Neural progenitor cell (in vitro differentiated cells): ENCODE data around the gene AMBN. TPM values are rescaled to one million over a fixed set of nuclear protein-coding genes. Genes with fewer than 3 reads are reported as not detected.

ENCODE experiments used
- DNase-seq: peaks from one replicate; pipeline ENCODE4 v3.0.0-alpha.2; 2016; ENCODE audit warnings: low spot score
- H2AFZ ChIP-seq: fragments of 200-600 bp; sonication (generic); replicated peaks from 2 replicates; pipeline ENCODE4 v1.6.1; 2016; ENCODE audit warnings: antibody characterized with exemption
- H3F3A ChIP-seq: fragments of 200-600 bp; sonication (generic); 2 replicates; pipeline ENCODE4 v1.6.1; 2016; ENCODE audit warnings: antibody characterized with exemption, low read depth
- H3K27ac ChIP-seq: fragments of 200-600 bp; sonication (generic); 2 replicates; pipeline ENCODE4 v1.5.1; 2016; ENCODE audit warnings: mild to moderate bottlenecking
- H3K27me3 ChIP-seq: fragments of 200-600 bp; sonication (generic); 2 replicates; pipeline ENCODE4 v1.6.1; 2016; ENCODE audit warnings: mild to moderate bottlenecking, moderate library complexity
- H3K36me3 ChIP-seq: fragments of 200-600 bp; sonication (generic); 2 replicates; pipeline ENCODE4 v1.5.1; 2016
- H3K4me1 ChIP-seq: fragments of 200-600 bp; sonication (generic); 2 replicates; pipeline ENCODE4 v1.6.1; 2016; ENCODE audit warnings: mixed run types
- H3K4me2 ChIP-seq: fragments of 200-600 bp; sonication (generic); 2 replicates; pipeline ENCODE4 v1.6.1; 2016
- H3K4me3 ChIP-seq: fragments of 200-600 bp; sonication (generic); 2 replicates; pipeline ENCODE4 v1.5.1; 2016
- H3K79me2 ChIP-seq: fragments of 200-600 bp; sonication (generic); 2 replicates; pipeline ENCODE4 v1.6.1; 2016; ENCODE audit warnings: low read depth
- H3K9ac ChIP-seq: fragments of 200-600 bp; sonication (generic); 2 replicates; pipeline ENCODE4 v1.6.1; 2016
- H3K9me3 ChIP-seq: fragments of 200-600 bp; sonication (generic); 2 replicates; pipeline ENCODE4 v1.5.1; 2016; ENCODE audit warnings: low read depth
- H4K20me1 ChIP-seq: fragments of 200-600 bp; sonication (generic); 2 replicates; pipeline ENCODE4 v1.6.1; 2016; ENCODE audit warnings: low read depth
- H3K27ac Mint-ChIP-seq: 3 replicates; pipeline ENCODE4 v1.8.0; 2021; ENCODE audit warnings: mixed read lengths
- H3K27me3 Mint-ChIP-seq: 2 replicates; pipeline ENCODE4 v1.8.0; 2022; ENCODE audit warnings: low read depth, mild to moderate bottlenecking, inconsistent platforms, moderate library complexity, mixed read lengths; ENCODE audit not compliant: insufficient read depth
- H3K36me3 Mint-ChIP-seq: 3 replicates; pipeline ENCODE4 v1.8.0; 2021; ENCODE audit warnings: mixed read lengths
- H3K4me1 Mint-ChIP-seq: 3 replicates; pipeline ENCODE4 v1.8.0; 2021; ENCODE audit warnings: mixed read lengths
- H3K4me3 Mint-ChIP-seq: 3 replicates; pipeline ENCODE4 v1.8.0; 2021; ENCODE audit warnings: mild to moderate bottlenecking, moderate library complexity, mixed read lengths
- H3K9me3 Mint-ChIP-seq: 3 replicates; pipeline ENCODE4 v1.8.0; 2020; ENCODE audit warnings: mixed read lengths
- EZH2 ChIP-seq: fragments of 200-600 bp; sonication (generic); IDR thresholded peaks from 2 replicates; pipeline ENCODE4 v1.6.1; 2017; ENCODE audit warnings: antibody characterized with exemption, mild to moderate bottlenecking, moderate library complexity
- EZH2phosphoT487 ChIP-seq: fragments of 200-600 bp; sonication (generic); IDR thresholded peaks from 2 replicates; pipeline ENCODE4 v1.6.1; 2017; ENCODE audit warnings: antibody characterized with exemption
- total RNA-seq: library from RNA; depleted of rRNA; stranded (reverse); fragments of >200 nt; gene quantifications from 2 replicates; pipeline ENCODE4 v1.2.3, GENCODE V29; 2015; ENCODE audit warnings: low replicate concordance
- TF ChIP-seq, protein P1 (sequence below): fragments of 200-600 bp; sonication (generic); IDR thresholded peaks from 2 replicates; pipeline ENCODE4 v1.5.1; 2017; ENCODE audit warnings: antibody characterized with exemption, mild to moderate bottlenecking

Gene AMBN
- total RNA-seq, 1 donor from 2014 or later = not detected

DNA sequence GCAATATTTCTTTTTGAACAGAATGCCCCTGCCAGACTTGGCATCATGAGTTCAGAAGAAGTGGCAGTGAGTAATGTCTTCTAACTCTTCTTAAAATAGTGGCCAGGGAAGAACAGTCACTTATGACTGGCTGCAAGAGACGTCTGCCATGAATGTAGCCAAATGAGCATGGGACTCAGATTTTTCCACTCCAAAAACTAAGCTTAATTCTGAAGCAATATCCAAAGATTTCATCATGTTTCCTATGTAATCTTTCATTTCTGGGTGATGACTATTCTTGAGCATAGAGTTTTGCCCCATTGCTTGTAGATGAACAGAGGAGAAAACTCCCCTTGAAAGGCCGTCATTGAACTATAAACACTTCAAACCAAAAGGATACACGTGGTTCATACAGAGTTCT, 11.8 kb downstream of the AMBN start:
- peaks cover 4% of the 10 kb centered on the region for H3K4me1 Mint-ChIP-seq

DNA sequence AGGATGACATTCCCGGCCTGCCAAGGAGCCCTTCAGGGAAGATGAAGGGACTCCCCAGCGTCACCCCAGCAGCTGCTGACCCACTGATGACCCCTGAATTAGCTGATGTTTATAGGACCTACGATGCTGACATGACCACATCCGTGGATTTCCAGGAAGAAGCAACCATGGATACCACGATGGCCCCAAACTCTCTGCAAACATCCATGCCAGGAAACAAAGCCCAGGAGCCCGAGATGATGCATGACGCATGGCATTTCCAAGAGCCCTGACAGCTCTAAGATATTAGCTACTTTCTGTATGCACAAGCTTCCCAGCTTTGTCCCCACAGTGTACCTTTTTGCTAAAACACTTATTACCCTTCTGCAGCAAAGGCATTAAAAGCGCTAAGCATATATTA, 14.4 kb downstream of the AMBN start:
- no peak for TF ChIP-seq EZH2phosphoT487
- TF ChIP-seq, protein P1, sequence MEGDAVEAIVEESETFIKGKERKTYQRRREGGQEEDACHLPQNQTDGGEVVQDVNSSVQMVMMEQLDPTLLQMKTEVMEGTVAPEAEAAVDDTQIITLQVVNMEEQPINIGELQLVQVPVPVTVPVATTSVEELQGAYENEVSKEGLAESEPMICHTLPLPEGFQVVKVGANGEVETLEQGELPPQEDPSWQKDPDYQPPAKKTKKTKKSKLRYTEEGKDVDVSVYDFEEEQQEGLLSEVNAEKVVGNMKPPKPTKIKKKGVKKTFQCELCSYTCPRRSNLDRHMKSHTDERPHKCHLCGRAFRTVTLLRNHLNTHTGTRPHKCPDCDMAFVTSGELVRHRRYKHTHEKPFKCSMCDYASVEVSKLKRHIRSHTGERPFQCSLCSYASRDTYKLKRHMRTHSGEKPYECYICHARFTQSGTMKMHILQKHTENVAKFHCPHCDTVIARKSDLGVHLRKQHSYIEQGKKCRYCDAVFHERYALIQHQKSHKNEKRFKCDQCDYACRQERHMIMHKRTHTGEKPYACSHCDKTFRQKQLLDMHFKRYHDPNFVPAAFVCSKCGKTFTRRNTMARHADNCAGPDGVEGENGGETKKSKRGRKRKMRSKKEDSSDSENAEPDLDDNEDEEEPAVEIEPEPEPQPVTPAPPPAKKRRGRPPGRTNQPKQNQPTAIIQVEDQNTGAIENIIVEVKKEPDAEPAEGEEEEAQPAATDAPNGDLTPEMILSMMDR = no peak
- no peak for TF ChIP-seq EZH2
- DNase-seq = no peak
- Mint-ChIP-seq H3K27ac (no peak overlapping the region), H3K4me3 (no peak overlapping the region), H3K9me3 (no peaks in the 10 kb centered on the region), H3K27me3 (peaks cover 3% of the 10 kb centered on the region), H3K4me1 (peaks cover 4% of the 10 kb centered on the region), H3K36me3 (no peaks in the 10 kb centered on the region)
- no peaks in the 10 kb centered on the region for H3K36me3 ChIP-seq
- H3K79me2 ChIP-seq = no peaks in the 10 kb centered on the region
- H3K9ac ChIP-seq = no peak overlapping the region
- H3K4me3 ChIP-seq = no peak overlapping the region
- H3F3A ChIP-seq = no peaks in the 10 kb centered on the region
- H3K9me3 ChIP-seq = no peaks in the 10 kb centered on the region
- H3K27ac ChIP-seq = no peak overlapping the region
- H4K20me1 ChIP-seq = no peaks in the 10 kb centered on the region
- no peaks in the 10 kb centered on the region for H3K27me3 ChIP-seq
- no peaks in the 10 kb centered on the region for H3K4me1 ChIP-seq
- H3K4me2 ChIP-seq = no peak overlapping the region
- no peak overlapping the region for H2AFZ ChIP-seq

More for the DNA sequence above, 11.8 kb downstream of the AMBN start:
- Histone ChIP-seq H3K4me1 (no peaks in the 10 kb centered on the region), H3K4me3 (no peak overlapping the region), H2AFZ (no peak overlapping the region), H3K27ac (no peak overlapping the region), H3K9ac (no peak overlapping the region), H3F3A (no peaks in the 10 kb centered on the region), H3K9me3 (no peaks in the 10 kb centered on the region), H3K79me2 (no peaks in the 10 kb centered on the region), H3K27me3 (no peaks in the 10 kb centered on the region), H4K20me1 (no peaks in the 10 kb centered on the region), H3K4me2 (no peak overlapping the region), H3K36me3 (no peaks in the 10 kb centered on the region)
- no peak for DNase-seq
- Mint-ChIP-seq H3K9me3 (no peaks in the 10 kb centered on the region), H3K4me3 (no peak overlapping the region), H3K27ac (no peak overlapping the region), H3K27me3 (peaks cover 2% of the 10 kb centered on the region), H3K36me3 (no peaks in the 10 kb centered on the region)
- TF ChIP-seq EZH2phosphoT487 (no peak), EZH2 (no peak)
- TF ChIP-seq, protein P1 = no peak

DNA sequence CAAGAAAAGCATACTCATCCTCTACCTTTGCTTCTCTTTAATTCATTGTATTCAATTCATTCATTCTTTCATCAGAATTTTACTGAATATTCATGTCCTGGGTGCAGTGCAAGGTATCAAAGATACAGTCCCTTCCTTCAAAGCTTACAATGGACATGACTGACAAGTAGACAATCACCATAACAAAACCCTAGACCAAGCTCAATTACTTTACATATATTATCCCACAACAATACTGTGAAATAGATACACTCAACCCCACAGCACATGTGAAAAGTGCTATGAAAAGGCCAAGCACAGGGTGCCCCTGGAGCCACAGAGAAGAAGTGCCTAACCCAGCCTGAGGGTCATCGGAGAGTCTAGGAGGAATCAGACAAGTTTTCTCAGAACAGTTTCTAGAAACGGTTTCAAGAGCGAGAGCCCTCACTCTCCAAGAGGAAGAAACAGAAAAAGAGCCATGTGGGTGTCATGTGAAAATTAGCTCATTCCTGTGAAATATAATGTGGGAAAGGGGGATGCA, 15.3 kb downstream of the AMBN start:
- Histone ChIP-seq H3K9me3 (no peaks in the 10 kb centered on the region), H3K27ac (no peak overlapping the region), H3K4me3 (no peak overlapping the region), H3K79me2 (no peaks in the 10 kb centered on the region), H3K4me1 (no peaks in the 10 kb centered on the region), H3K36me3 (no peaks in the 10 kb centered on the region), H4K20me1 (no peaks in the 10 kb centered on the region), H2AFZ (no peak overlapping the region), H3K9ac (no peak overlapping the region), H3K27me3 (no peaks in the 10 kb centered on the region), H3F3A (no peaks in the 10 kb centered on the region), H3K4me2 (no peak overlapping the region)
- Mint-ChIP-seq H3K9me3 (no peaks in the 10 kb centered on the region), H3K4me1 (peaks cover 4% of the 10 kb centered on the region), H3K27ac (no peak overlapping the region), H3K4me3 (no peak overlapping the region), H3K36me3 (no peaks in the 10 kb centered on the region), H3K27me3 (peaks cover 4% of the 10 kb centered on the region)
- TF ChIP-seq EZH2 (no peak), EZH2phosphoT487 (no peak)
- TF ChIP-seq, protein P1 = no peak
- no peak for DNase-seq
